Smooth muscle cell (in vitro differentiated cells): ENCODE data around the gene WEE1. TPM values are rescaled to one million over a fixed set of nuclear protein-coding genes. Genes with fewer than 3 reads are reported as not detected.

ENCODE experiments used
- DNase-seq: peaks from one replicate; lab custom pipeline; 2025; ENCODE audit not compliant: unreplicated experiment; lab: John Stamatoyannopoulos, UW
- H2AFZ ChIP-seq: fragments of 200-600 bp; sonication (generic); 2 replicates; pipeline ENCODE4 v1.6.0; 2016; ENCODE audit warnings: antibody characterized with exemption, low read depth, mild to moderate bottlenecking
- H3F3A ChIP-seq: fragments of 200-600 bp; sonication (generic); 2 replicates; pipeline ENCODE4 v1.6.0; 2017; ENCODE audit warnings: antibody characterized with exemption, low read depth
- H3K27ac ChIP-seq: fragments of 200-600 bp; sonication (generic); 2 replicates; pipeline ENCODE4 v1.5.1; 2016; ENCODE audit warnings: low read depth, mild to moderate bottlenecking
- H3K27me3 ChIP-seq: fragments of 200-600 bp; sonication (generic); 2 replicates; pipeline ENCODE4 v1.6.1; 2016; ENCODE audit warnings: low read depth, mild to moderate bottlenecking
- H3K36me3 ChIP-seq: fragments of 200-600 bp; sonication (generic); 2 replicates; pipeline ENCODE4 v1.5.1; 2016; ENCODE audit warnings: low read depth
- H3K4me1 ChIP-seq: fragments of 200-600 bp; sonication (generic); 2 replicates; pipeline ENCODE4 v1.5.1; 2016; ENCODE audit warnings: low read depth
- H3K4me2 ChIP-seq: fragments of 200-600 bp; sonication (generic); 2 replicates; pipeline ENCODE4 v1.6.0; 2016; ENCODE audit warnings: mild to moderate bottlenecking
- H3K4me3 ChIP-seq: fragments of 200-600 bp; sonication (generic); 2 replicates; pipeline ENCODE4 v1.5.1; 2016; ENCODE audit warnings: mild to moderate bottlenecking
- H3K79me2 ChIP-seq: fragments of 200-600 bp; sonication (generic); 2 replicates; pipeline ENCODE4 v1.6.0; 2016; ENCODE audit warnings: low read depth, mild to moderate bottlenecking
- H3K9ac ChIP-seq: fragments of 200-600 bp; sonication (generic); 2 replicates; pipeline ENCODE4 v1.6.0; 2016; ENCODE audit warnings: low read depth
- H3K9me3 ChIP-seq: fragments of 200-600 bp; sonication (generic); replicated peaks from 2 replicates; pipeline ENCODE4 v1.5.1; 2016; ENCODE audit warnings: low read depth
- H4K20me1 ChIP-seq: fragments of 200-600 bp; sonication (generic); 2 replicates; pipeline ENCODE4 v1.6.0; 2016; ENCODE audit warnings: low read depth
- WGBS: methylation state at CpG from one replicate; pipeline ENCODE4 v1.1.7; 2016; ENCODE audit warnings: low lambda C conversion rate; 5-methylcytosine and 5-hydroxymethylcytosine counted together
- polyA plus RNA-seq: library from polyadenylated mRNA; unstranded; fragments of >200 nt; fragmentation: Nextera tagmentation; extraction: Ambion mirVana; gene quantifications from 2 replicates; pipeline ENCODE4 v1.2.1, GENCODE V29; 2016
- total RNA-seq: library from RNA; depleted of rRNA; stranded (reverse); fragments of >200 nt; gene quantifications from 2 replicates; pipeline ENCODE4 v1.2.3, GENCODE V29; 2014
- TF ChIP-seq, protein P1 (sequence below): fragments of 200-600 bp; sonication (generic); IDR thresholded peaks from 2 replicates; pipeline ENCODE4 v1.5.1; 2017; ENCODE audit warnings: borderline replicate concordance, mild to moderate bottlenecking, antibody characterized with exemption; ENCODE audit not compliant: insufficient read depth, poor library complexity, severe bottlenecking

The WEE1 gene
- total and polyA plus RNA-seq, 2 experiments from 2014 or later: 20.8 to 53.3 TPM

DNA sequence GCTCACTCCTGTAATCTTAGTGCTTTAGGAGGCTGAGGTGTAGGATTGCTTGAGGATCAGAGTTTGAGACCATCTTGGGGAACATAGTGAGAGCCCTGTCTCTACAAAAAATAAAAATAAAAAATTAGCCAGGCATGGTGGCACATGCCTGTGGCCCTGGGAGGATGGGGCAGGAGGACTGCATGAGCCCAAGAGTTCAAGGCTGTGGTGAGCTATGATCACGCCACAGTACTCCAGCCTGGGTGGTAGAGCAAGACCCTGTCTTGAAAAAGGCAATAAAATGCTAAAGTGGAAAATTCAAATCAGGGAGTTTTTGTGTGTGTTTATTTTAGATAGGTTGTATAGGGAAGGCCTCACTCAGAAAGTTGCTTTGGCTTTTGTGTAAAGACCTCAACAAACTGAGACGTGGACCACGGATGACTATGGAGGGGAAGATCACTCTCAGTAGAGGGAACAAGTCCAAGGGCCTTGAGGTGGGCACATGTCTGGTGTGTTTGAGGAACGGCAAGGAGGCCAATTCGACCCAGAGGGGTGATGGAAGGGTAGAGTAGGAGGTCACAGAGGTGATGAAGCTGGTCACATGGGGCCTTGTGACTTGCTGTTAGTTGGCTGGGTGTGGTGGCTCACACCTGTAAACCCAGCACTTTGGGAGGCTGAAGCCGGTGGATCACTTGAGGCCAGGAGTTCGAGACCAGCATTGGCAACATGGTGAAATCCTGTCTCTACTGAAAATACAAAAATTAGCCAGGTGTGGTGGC, 35.7 kb downstream of the WEE1 start:
- no peak for DNase-seq

DNA sequence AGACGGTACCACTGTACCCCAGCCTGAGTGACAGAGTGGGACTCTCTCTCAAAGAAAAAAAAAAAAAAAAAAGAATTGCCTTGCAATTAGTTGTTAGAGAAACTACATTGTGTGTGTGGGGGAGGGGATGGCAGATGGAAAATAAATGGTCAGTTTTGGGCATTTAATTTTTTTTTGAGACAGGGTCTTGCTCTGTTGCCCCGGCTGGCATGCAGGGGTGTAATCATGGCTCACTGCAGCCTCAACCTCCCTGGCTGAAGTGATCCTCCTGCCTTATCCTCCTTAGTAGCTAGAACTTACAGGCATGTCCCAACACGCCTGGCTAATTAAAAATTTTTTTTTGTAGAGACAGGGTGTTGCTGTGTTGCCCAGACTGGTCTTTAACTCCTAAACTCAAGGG, 36.4 kb downstream of the WEE1 start:
- Histone ChIP-seq H4K20me1 (no peaks in the 10 kb centered on the region), H3K36me3 (no peaks in the 10 kb centered on the region), H3K4me1 (peaks cover 10% of the 10 kb centered on the region), H3K4me3 (no peak overlapping the region), H3K9ac (no peak overlapping the region), H2AFZ (no peak overlapping the region), H3F3A (peaks cover 2% of the 10 kb centered on the region), H3K27ac (no peak overlapping the region), H3K9me3 (no peaks in the 10 kb centered on the region), H3K79me2 (no peaks in the 10 kb centered on the region), H3K4me2 (no peak overlapping the region), H3K27me3 (no peaks in the 10 kb centered on the region)
- no peak for DNase-seq
- TF ChIP-seq, protein P1, sequence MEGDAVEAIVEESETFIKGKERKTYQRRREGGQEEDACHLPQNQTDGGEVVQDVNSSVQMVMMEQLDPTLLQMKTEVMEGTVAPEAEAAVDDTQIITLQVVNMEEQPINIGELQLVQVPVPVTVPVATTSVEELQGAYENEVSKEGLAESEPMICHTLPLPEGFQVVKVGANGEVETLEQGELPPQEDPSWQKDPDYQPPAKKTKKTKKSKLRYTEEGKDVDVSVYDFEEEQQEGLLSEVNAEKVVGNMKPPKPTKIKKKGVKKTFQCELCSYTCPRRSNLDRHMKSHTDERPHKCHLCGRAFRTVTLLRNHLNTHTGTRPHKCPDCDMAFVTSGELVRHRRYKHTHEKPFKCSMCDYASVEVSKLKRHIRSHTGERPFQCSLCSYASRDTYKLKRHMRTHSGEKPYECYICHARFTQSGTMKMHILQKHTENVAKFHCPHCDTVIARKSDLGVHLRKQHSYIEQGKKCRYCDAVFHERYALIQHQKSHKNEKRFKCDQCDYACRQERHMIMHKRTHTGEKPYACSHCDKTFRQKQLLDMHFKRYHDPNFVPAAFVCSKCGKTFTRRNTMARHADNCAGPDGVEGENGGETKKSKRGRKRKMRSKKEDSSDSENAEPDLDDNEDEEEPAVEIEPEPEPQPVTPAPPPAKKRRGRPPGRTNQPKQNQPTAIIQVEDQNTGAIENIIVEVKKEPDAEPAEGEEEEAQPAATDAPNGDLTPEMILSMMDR: no peak
- WGBS: 100% methylated on average over 3 of the region's 3 CpGs

More for the DNA sequence above, 35.7 kb downstream of the WEE1 start:
- Histone ChIP-seq H3K27me3 (no peaks in the 10 kb centered on the region), H3K36me3 (no peaks in the 10 kb centered on the region), H3K4me2 (no peak overlapping the region), H4K20me1 (no peaks in the 10 kb centered on the region), H3K79me2 (no peaks in the 10 kb centered on the region), H3K4me1 (peaks cover 10% of the 10 kb centered on the region), H3K9ac (no peak overlapping the region), H3K9me3 (no peaks in the 10 kb centered on the region), H3K4me3 (no peak overlapping the region), H3K27ac (no peak overlapping the region), H3F3A (no peaks in the 10 kb centered on the region), H2AFZ (no peak overlapping the region)
- TF ChIP-seq, protein P1: no peak
- WGBS: 97% methylated on average over 7 of the region's 7 CpGs

DNA sequence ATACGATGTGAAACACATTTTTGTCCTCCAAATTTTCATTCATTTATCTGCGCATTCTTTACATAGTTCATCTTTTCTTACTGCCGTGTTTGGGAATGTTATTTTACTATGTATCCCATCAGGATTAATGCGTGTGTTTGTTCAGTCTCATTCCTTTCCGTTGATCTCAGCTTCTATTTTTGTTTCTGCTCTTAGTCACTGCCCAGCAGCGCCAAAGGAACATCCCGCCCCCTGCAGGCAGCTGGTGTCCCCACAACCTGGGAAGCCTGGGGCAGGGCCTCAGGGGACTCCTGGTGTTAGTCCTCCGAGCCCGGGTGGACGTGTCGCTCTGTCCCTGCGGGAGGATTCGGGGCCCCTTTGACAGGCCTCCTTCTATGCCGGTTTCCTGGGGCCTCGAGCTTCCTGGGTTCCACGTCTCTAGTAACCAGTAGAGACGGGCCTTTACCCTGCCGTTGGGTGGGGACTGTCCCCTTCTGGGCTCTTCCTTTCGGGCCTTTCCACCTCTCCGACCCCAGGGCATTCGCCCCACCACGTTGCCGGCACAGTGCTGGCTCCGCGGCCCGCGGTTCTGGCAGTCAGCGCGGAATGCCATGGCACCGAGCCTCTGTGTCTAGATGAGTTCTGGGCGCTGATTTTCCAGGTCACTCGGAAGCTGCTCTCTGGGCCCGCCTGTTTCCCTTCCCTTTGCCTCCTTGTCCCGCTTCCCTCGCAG, 39.8 kb downstream of the WEE1 start:
- Histone ChIP-seq H3K27me3 (no peaks in the 10 kb centered on the region), H3K36me3 (no peaks in the 10 kb centered on the region), H3K79me2 (no peaks in the 10 kb centered on the region), H3K27ac (peak overlapping the region; percentile 97), H3K4me1 (peaks cover 10% of the 10 kb centered on the region), H3K4me3 (peak overlapping the region; percentile 50), H3K4me2 (peak overlapping the region; percentile 84), H3K9me3 (no peaks in the 10 kb centered on the region), H4K20me1 (no peaks in the 10 kb centered on the region), H3K9ac (peak overlapping the region; percentile 92), H2AFZ (peak overlapping the region; percentile 75), H3F3A (peaks cover 7% of the 10 kb centered on the region)
- DNase-seq: peak; percentile 83
- WGBS: 4% methylated on average over 35 of the region's 35 CpGs
- TF ChIP-seq, protein P1: peak; percentile 87
